ENCODE measurements around the gene KRTAP2-2. TPM values are rescaled to one million over a fixed set of nuclear protein-coding genes. Genes with fewer than 3 reads are reported as not detected.

The KRTAP2-2 gene
- total and polyA plus RNA-seq, 2 of the 4 experiments (the other 2 are of a cell fraction): 0.17 TPM; not detected in 1

- ATAC-seq (ENCODE audit: low read depth) (no peak), DNase-seq (no peak)
- Histone ChIP-seq H3K4me2 (ENCODE audit: low read depth, low read length) (no peak overlapping the region), H3K9me3 (ENCODE audit: control insufficient read depth, insufficient read depth, low read length) (no peaks in the 10 kb centered on the region; the same call in 1 of the 2 replicates), H4K5ac (ENCODE audit: low read depth, low read length) (no peak overlapping the region), H4K8ac (ENCODE audit: low read depth in 2 of 2, low read length in 2 of 2) (no peak overlapping the region), H3K56ac (ENCODE audit: extremely low read depth, insufficient read depth, low read length) (no peak overlapping the region), H2AK9ac (replicated peaks; ENCODE audit: low read depth, low read length, poor library complexity) (no peak overlapping the region), H2AK5ac (ENCODE audit: low read depth, low read length) (no peak overlapping the region), H3K9ac (ENCODE audit: low read depth, low read length) (no peak overlapping the region), H3K4ac (ENCODE audit: low read depth, low read length) (no peak overlapping the region), H2BK120ac (ENCODE audit: low read depth, low read length) (no peak overlapping the region), H3K14ac (replicated peaks; ENCODE audit: low read depth, low read length) (no peak overlapping the region), H3K27ac (ENCODE audit: insufficient read depth, low read length) (no peak overlapping the region), H3K9me1 (ENCODE audit: insufficient read depth, low read length) (no peaks in the 10 kb centered on the region), H4K20me1 (ENCODE audit: insufficient read depth, low read length) (no peaks in the 10 kb centered on the region), H2BK20ac (ENCODE audit: low read depth, low read length) (no peak overlapping the region), H3K23ac (ENCODE audit: low read depth, low read length) (no peak overlapping the region), H3K18ac (ENCODE audit: low read depth, low read length) (no peak overlapping the region), H3K36me3 (ENCODE audit: control insufficient read depth, insufficient read depth, low read length) (no peaks in the 10 kb centered on the region), H3K4me3 (ENCODE audit: insufficient read depth, low read depth, low read length) (no peak overlapping the region), H2BK5ac (ENCODE audit: low read depth, low read length, poor library complexity, severe bottlenecking) (no peak overlapping the region), H4K91ac (ENCODE audit: insufficient read depth, low read depth, low read length) (no peak overlapping the region), H3K4me1 (ENCODE audit: control insufficient read depth, insufficient read depth, low read length) (no peaks in the 10 kb centered on the region), H3K79me1 (ENCODE audit: low read depth in 1 of 2, low read length in 2 of 2) (no peaks in the 10 kb centered on the region), H2AFZ (replicated peaks; ENCODE audit: low read length, poor library complexity) (no peak overlapping the region), H2BK15ac (ENCODE audit: low read depth, low read length) (no peak overlapping the region), H3K27me3 (ENCODE audit: control insufficient read depth, insufficient read depth, low read length) (no peaks in the 10 kb centered on the region; the same call in 1 of the 2 replicates)
- POLR2A ChIA-PET (ENCODE audit: unreplicated experiment): no interaction called here
- in situ Hi-C loops (cut with MboI; ENCODE audit: low sequenced_read_pairs): no loop called here
- no TSS peak for BruUV-seq (replicated peaks)
- TF ChIP-seq RAD21 (IDR thresholded peaks at IDR 0.05; ENCODE audit: low read length) (no peak), CHD1 (IDR thresholded peaks at IDR 0.05; ENCODE audit: low read depth, low read length) (no peak), MXI1 (IDR thresholded peaks at IDR 0.05; ENCODE audit: borderline replicate concordance, low read depth, low read length) (no peak), BHLHE40 (IDR thresholded peaks at IDR 0.05; ENCODE audit: low read depth, low read length) (no peak), CEBPB (IDR thresholded peaks at IDR 0.05; ENCODE audit: low read depth, low read length) (no peak), ELK1 (IDR thresholded peaks at IDR 0.05; ENCODE audit: borderline replicate concordance, low read depth, low read length) (no peak), FOS (IDR thresholded peaks at IDR 0.05; ENCODE audit: low read depth, low read length) (no peak), RCOR1 (IDR thresholded peaks at IDR 0.05; ENCODE audit: insufficient replicate concordance, low read length) (no peak), MAFK (IDR thresholded peaks at IDR 0.05; ENCODE audit: low read depth, low read length) (no peak), MAZ (IDR thresholded peaks at IDR 0.05; ENCODE audit: borderline replicate concordance, low read depth, low read length) (no peak), POLR2A (IDR thresholded peaks at IDR 0.05; ENCODE audit: low read depth, low read length) (no peak), SMC3 (IDR thresholded peaks at IDR 0.05; ENCODE audit: low read depth, low read length) (no peak), RFX5 (IDR thresholded peaks at IDR 0.05; ENCODE audit: low read depth, low read length) (no peak), NFE2L2 (IDR thresholded peaks at IDR 0.05; ENCODE audit: low read depth, low read length) (no peak)
- TF ChIP-seq, protein P1, sequence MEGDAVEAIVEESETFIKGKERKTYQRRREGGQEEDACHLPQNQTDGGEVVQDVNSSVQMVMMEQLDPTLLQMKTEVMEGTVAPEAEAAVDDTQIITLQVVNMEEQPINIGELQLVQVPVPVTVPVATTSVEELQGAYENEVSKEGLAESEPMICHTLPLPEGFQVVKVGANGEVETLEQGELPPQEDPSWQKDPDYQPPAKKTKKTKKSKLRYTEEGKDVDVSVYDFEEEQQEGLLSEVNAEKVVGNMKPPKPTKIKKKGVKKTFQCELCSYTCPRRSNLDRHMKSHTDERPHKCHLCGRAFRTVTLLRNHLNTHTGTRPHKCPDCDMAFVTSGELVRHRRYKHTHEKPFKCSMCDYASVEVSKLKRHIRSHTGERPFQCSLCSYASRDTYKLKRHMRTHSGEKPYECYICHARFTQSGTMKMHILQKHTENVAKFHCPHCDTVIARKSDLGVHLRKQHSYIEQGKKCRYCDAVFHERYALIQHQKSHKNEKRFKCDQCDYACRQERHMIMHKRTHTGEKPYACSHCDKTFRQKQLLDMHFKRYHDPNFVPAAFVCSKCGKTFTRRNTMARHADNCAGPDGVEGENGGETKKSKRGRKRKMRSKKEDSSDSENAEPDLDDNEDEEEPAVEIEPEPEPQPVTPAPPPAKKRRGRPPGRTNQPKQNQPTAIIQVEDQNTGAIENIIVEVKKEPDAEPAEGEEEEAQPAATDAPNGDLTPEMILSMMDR (conservative IDR thresholded peaks at IDR 0.05; ENCODE audit: low read depth, low read length): no peak
- TF ChIP-seq, protein P2, sequence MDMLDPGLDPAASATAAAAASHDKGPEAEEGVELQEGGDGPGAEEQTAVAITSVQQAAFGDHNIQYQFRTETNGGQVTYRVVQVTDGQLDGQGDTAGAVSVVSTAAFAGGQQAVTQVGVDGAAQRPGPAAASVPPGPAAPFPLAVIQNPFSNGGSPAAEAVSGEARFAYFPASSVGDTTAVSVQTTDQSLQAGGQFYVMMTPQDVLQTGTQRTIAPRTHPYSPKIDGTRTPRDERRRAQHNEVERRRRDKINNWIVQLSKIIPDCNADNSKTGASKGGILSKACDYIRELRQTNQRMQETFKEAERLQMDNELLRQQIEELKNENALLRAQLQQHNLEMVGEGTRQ (IDR thresholded peaks at IDR 0.05; ENCODE audit: low read depth, low read length): no peak
- intact Hi-C loops (cut with micrococcal nuclease): no loop called here
- dilution Hi-C loops (cut with HindIII; ENCODE audit: low sequenced_read_pairs, unreplicated experiment): no loop called here
- CTCF ChIA-PET: interaction anchor here (1.0 kb wide), 1 partner anchor 11 kb away, joined by 3 read pairs; no protein-coding TSS in a partner anchor
These were observed 34.7 kb downstream of the KRTAP2-2 start for GRCh38 chr17:41020336-41020735.

Measured in IMR-90 (cell line).